HS-27A (cell line): ENCODE data around the gene DBNDD1.
"Not testable (repeated sequence)": the region's sequence is repeated elsewhere in the genome, so short reads cannot be mapped to it uniquely, and the experiment has no call there.

Source experiments
- DNase-seq: peaks from one replicate; pipeline ENCODE4 v3.0.0-alpha.2; 2012; ENCODE audit warnings: low read depth, missing footprints

The DBNDD1 gene, protein sequence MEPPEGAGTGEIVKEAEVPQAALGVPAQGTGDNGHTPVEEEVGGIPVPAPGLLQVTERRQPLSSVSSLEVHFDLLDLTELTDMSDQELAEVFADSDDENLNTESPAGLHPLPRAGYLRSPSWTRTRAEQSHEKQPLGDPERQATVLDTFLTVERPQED

DNA sequence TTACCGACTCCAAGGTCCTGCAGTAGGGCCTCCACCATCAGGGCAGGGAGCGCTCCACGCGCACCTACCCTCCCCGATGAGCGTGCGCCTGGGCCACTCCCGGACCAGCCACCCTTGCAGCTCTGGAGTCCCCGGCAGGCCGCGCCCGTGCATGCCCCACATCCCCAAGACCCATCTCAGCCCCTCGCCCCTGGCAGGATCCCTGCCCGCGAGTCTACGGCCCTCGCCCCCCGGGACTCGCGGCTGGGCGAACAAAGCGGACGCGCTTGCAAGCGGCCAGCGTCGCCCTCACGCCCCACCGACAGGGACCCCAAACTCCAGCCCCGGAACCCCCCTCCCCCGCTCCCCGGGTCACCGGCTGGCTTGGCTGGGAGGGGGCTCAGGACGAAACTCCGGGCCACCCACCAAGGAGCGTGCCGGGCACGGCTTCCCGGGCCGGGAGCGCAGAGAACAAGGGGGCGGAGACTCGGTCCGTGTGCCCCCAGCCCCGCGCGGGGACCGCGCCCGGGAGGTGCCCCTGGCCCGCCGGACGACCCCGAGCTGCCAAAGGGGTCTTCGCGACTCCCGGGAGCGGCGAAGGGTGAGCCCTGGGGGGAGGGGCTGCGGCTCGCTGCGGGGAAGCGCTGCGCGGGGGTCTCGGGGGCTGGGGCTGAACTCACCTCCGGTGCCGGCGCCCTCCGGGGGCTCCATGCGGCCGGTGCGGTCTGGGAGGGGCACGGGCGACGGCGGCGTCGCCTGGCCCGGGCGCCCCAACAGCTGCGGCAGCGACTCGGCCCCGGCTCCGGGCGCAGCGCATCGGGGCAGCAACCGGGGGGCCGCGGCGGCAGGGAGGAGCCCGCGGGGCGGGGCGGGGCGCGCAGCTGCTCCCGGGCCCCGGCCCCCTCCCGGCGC lies at the start of gene DBNDD1:
Gene DBNDD1, minus strand, starts transcription at position 805 of the 891 bp plus-strand sequence. Its CDS starts 115 bp downstream, at position 690.
- no peak for DNase-seq

DNA sequence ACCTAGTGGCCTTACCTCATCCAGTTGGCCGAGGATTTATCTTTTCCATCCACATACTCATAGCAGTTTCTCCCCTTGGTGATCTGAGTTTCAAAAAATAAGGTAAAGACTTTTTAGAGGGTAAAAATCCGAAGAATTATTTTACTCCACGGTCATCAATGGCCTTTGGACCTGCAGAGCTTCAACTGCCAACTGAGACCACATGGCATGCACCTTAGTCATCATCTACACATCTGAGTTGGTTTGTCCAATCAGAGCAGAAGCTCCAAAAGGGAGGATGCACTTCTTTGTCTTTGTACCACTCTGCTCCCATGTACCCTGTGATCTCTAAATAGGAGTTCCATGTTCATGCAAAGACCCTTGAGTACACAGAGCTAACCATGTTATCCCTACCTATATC lies 42.2 kb upstream of the DBNDD1 start:
- DNase-seq, result no peak

DNA sequence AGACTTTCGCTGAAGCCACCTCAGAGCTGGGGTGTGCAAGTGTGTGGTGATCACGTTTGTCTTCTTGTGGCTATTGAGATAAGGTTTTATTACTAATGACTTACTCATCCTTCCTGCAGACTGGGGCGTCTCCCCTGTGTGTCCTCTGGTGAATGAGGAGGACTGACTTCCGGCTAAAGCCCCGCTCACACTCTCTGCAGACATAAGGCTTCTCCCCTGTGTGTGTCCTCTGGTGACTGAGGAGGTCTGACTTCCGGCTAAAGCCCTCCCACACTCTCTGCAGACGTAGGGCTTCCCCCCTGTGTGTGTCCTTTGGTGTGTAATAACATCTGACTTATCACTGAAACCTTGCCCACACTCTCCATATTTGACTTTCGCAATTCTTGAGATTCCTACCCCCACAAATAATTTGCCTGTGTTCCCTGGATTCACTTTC lies 38.5 kb upstream of the DBNDD1 start:
- DNase-seq, result no peak

DNA sequence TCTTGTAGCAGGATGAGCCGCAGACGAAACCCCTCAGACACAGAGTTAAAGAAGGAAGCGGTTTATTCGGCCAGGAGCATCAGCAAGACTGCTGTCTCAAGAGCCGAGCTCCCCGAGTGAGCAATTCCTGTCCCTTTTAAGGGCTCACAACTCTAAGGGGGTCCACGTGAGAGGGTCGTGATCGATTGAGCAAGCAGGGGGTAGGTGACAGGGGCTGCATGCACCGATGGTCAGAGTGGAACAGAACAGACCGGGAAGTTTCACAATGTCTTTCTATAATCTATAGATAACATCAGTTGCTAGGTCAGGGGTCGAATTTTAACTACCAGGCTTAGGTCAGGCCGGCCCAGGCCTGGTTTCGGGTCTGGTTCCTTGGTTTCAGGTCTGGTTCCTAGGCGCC lies 37.3 kb upstream of the DBNDD1 start:
- DNase-seq, result not testable (repeated sequence)

DNA sequence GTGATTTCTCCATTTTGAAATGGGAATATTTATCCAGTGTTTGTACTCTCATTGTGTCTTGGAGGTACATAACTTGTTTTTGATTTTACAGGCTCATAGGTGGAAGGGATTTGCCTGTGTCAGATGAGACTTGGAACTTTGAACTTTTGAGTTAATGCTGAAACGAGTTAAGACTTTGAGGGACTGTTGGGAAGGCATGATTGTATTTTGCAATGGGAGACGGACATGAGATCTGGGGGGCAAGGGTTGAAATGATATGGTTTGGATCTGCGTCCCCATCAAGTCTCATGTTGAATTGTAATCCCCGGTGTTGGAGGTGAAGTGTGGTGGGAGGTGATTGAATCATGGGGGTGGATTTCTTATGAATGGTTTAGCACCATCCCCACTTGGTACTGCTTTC lies 36.1 kb upstream of the DBNDD1 start:
- DNase-seq, result no peak

DNA sequence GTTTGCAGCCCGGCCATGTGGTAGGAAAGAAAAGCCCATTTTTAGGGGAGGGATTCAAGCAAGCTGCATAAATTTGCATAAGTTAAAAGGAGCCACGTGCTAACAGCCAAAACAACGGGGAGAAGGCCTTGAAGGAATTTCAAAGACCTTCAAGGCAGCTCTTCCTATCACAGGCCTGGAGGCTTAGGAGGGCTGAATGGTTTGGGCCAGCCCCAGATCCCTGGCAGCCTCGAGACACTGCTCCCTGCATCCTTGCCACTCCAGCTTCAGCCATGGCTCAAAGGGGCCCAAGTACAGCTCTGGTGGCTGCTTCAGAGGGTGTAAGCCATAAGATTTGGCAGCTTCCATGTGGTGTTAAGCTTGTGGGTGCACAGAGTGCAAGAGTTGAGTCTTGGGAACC lies 35.3 kb upstream of the DBNDD1 start:
- DNase-seq, result no peak

DNA sequence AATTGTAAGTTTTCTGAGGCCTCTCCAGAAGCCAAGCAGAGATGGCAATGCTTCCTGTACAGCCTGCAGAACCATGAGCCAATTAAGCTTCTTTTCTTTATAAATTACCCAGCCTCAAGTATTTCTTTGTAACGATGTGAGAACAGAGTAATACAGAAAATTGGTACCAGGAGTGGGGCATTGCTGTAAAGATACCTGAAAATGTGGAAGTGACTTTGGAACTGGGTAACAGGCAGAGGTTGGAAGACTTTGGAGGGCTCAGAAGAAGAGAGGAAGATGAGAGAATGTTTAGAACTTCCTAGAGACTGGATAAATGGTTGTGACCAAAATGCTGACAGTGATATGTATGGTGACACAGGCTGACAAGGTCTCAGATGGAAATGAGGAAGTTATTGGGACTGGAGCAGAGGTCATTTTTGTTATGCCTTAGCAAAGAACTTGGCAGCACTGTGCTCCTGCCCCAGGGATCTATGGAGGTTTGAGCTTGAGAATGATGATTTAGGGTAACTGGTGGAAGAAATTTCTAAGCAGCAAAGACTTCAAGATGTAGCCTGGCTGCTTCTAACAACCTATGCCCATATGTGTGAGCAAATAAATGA lies 34.7 kb upstream of the DBNDD1 start:
- no peak for DNase-seq

DNA sequence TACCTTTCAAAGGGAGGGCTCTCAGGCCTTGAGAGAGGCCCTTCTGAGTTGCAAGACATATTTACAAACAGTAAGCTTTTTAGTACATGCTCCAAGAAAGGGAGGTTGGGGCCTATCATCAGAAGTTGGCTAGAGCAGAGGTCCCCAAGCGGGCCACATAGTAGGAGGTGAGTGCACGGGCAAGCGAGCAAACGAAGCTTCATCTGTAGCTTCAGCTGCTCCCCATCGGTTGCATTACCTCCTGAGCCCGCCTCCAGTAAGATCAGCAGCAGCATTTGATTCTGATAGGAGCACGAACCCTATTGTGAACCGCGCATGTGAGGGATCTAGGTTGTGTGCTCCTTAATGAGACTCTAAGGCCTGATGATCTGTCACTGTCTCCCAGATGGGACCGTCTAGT lies 31.7 kb upstream of the DBNDD1 start:
- DNase-seq, result no peak

DNA sequence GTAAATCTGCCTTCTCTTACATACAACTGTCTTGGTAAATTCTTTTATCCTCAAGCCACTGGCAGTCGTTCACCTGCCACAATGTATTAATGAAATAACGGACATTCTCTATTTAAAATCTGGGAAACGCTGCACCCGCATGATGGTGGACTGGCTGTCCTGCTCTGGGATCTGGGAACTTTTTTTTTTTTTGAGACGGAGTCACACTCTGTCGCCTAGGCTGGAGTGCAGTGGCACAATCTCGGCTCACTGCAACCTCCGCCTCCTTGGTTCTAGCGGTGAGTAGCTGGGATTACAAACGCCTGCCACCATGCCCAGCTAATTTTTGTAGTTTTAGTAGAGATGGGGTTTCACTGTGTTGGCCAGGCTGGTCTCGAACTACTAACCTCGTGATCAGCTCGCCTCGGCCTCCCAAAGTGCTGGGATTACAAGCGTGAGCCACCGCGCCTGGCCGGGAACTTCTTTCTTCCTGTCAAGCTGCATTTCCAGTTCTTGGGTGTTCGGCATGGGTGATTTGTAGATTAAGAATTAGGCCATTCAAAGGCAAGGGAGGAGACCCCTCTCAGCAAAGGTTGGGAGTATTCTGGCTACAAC lies 29.6 kb upstream of the DBNDD1 start:
- no peak for DNase-seq

DNA sequence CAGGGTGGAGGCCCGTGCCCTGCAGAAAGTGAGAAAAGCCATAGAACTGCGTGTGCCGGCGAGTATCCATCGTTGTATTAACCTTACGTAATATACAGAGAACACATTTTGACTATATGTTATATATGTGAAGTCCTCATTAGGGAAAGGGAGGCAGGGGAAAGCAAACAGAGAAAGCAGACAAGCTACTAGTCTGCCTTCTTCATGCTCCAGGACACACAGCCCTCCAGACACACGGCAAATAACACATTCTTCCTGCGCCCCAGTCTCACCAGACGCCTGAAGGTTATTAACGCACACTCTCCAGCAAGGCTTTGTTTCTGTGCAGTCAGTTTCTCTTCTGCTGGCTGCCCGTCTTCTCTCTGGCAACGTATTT lies 29.1 kb upstream of the DBNDD1 start:
- DNase-seq, result no peak

DNA sequence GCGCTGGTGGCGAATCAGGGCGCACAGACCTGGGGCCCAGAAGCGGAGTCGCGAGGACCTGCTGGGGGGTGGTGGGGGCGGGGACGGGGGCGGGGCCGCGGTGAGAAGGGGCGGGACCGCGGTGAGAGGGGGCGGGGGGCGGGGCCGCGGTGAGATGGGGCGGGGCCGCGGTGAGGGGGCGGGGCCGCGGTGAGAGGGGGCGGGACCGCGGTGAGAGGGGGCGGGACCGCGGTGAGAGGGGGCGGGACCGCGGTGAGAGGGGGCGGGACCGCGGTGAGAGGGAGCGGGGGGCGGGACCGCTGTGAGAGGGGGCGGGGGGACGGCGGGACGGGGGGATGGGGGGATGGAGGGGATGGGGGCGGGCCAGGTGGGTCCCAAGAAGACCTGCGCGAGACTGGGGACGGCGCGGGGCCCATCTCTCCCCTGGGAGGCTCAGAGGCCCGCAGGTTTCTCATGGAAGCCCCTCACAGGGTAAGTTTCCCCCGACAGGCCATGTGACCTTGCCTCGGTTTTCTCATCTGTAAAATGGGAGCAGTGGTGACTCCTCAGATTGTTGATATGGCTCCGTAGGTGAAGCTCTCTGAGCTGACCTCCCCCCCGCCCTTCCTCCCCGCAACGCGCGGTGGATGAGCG lies 28.6 kb upstream of the DBNDD1 start:
- DNase-seq, result no peak

DNA sequence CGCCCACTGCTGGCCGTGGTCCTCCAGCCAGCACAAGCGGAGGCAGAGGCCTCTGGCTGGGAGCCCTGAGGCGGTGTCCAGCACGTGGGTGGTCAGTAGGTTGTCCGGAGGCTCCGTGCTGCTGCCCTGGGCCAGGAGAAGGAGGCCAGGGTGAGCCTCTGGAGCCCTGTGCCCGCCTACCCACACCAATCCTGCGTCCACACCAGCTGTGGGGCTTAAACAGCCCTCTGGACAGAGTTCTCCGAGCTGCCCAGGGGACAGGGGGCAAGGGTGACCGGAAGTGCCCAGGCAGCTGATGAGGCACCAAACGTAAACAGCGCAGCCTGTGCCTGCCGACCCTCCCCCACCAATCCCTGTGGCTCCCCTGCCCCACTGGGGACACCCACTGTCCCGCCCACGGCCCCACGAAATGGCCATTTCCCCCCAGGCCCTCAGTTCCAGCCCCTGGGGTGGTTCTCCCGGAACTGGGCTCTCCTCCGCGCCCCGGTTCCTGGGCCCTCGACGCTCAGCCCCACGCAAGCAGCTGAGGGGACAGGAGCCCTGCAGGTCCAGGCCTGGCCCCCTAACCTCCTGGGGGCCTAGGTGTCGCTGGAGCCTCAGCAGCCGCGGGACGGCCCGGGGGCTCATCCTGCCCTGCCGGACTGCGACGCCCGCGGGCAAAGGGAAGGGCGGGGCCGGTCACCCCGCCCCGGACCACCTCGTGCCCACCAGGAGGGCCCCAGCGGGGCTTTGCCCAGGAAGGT lies 27.9 kb upstream of the DBNDD1 start:
- no peak for DNase-seq

DNA sequence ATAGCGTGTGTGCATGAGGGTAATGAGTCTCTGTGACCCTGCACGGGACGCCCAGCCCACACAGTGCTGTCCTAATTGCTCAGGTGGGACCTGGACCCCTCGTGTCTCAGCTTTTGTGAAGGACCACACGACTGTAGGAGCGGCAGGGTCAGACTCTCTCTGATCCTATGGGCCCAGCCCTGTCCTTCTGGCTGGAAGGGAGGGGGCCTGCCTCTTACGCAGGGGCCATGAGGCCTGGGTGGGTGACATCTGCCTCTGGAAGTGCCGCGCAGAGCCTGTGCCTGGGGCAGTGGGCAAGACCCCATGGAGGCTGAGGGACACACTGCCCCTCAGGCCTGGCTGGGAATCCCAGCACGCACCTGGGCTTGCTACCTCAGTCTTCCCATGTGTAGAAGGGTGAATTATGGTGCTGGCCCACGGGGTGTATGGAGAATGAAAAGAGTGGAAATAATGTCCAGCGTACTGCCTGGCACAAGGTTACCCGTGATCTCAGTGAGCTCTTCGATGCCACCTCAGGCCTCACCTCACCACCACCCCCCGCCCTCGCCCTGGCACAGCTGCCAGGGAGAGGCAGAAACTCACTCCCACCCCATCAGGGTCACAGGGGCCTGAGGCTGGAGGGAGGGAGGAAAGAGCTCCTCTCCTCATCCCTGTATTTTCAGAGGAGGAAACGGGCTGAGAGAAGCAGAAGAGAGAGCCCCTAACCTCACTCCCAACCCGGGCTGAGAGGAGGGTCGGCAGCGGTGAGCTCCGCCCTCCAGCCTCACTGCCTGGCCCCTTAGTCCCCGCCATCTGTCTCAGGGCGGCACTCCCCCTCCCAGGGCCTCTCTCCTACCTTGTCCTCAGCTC lies 27.1 kb upstream of the DBNDD1 start:
- no peak for DNase-seq

DNA sequence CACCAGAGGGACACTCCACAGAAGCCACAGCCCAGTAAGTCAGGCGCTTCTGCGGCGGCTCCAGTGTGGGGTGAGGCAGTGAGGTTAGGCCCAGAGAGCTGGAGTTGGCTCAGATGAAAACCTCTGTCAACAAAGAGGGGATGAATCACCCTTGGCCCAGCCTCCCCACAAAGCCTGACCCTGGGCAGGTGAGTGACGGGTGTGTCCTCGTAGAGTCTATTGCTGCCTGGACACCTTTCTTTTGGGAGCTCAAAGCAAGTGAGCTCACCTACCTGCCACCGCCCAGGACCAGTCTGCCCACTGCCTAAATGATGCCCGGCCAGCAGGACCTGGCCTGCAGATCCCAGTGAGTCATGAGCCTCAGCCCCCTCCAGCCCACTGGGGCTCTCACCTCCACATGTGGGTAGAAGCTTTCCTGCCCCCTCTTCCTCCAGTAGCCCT lies 24.9 kb upstream of the DBNDD1 start:
- no peak for DNase-seq

DNA sequence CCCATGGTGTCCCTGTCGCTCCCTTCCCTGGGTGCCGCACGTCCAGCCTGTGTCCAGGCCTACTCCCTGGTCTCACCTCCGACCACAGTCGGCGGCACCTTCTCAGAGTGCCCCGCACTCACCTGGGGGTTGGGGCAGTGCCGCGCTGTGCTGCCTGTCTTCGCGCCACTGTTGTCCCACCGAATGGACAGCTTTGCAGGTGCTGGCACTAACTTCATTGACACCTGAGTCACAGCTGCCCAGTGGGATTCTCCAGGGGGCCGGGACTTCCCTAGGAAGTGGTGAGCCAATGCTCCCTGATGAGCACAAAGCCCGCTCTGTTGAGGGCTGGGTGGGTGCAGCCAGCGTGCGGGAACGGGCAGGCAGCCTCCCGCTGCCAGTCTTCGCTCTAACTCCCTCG lies 24.3 kb upstream of the DBNDD1 start:
- DNase-seq, result no peak

DNA sequence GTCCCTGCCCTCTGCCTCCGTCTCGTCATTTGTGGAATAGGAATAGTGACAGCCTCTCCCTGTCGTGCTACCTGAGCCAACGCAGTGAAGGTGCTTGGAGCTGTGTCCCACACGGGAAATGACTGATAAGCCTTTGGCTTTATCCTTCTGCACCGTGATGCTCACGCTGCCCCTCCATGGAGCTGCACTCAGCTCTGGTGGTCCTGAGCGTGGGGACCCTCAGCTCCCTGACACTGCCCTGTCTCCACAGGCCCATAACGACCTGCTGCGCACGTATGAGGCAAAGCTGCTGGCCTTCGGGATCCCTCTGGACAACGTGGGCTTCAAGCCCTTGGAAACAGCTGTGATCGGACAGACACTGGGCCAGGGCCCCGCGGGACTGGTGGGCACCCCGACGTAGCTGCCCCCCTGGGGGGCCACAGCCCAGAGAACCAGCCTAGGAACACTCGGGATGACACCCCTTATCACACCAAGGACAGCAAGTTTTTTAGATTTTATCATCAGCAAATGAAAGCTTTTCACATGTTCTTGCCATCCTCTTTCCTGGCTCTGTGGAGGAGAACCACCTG lies 23.8 kb upstream of the DBNDD1 start:
- no peak for DNase-seq

DNA sequence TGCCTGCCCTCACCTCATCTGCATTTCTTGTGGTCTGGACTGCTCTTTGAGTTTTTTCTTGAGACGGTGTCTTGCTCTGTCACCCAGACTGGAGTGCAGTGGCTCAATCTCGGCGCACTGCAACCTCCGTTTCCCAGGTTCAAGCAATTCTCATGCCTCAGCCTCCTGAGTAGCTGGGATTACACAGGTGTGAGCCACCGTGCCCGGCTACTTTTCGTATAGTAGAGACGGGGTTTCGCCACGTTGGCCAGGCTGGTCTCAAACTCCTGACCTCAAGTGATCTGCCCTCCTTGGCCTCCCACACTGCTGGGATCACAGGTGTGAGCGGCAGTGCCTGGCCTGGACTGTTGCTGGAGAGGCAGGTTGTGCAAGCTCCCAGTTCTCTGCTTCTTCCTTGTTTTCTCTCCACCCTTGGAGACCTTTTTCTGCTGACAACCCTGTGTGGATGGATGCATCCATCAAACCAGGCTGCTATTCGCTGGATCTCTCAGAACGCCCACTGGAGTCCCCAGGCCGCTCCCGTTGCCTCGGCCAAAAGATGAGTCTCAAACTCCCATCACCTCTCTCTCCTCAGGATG lies 22.7 kb upstream of the DBNDD1 start:
- no peak for DNase-seq

DNA sequence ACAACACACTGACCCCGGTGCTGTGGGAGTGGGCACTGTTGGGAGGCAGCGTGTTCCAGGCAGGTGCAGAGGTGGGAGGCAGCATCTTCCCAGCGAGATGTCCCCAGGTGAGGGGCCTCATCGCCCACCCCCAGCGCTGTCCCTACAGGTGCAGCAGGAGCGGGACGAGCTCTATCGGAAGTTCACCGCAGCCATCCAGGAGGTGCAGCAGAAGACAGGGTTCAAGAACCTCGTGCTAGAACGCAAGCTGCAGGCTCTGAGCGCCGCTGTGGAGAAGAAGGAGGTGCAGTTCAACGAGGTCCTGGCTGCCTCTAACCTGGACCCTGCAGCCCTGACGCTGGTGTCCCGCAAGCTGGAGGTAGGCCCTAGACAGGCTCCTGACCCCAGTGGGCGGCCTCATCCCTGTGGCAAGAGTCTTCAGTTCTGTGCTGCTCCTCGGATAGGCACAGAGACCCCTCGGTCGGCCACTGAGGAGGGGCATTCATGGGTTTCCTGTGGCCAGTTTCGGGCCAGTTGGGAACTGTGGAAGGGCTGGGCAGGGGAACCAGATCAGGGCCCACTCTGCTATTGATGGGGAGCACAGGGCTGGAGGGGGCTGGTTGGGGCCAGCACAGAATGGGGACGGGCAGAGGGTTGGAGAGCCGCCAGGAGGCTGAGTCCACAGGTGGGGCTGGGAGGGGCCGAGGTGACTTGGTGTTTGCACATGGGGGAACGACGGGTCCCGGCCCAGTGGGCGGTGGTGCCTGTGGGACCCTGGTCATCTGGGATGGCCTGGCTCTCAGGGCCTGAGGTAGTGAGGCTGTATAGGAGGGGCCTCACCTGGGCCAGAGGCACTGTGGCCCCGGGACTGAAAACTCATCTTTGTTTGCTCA lies 21.1 kb upstream of the DBNDD1 start:
- DNase-seq, result no peak

DNA sequence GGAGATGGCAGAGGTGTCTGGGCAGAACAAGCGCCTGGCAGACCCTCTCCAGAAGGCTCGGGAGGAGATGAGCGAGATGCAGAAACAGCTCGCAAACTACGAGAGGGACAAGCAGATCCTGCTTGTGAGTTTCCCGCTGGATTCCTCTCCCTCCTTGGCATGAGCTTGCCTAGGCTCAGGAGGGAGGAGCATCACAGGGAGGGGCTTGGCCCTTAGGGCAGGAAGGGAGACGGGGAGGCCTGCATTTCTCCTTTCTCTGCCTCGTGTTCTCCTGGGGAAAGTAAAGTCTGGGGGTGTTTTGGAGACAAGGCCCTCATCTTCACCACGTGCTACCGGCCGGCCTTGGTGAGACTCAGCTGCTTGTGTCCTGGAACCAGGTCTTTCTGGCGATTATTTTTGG lies 18.0 kb upstream of the DBNDD1 start:
- DNase-seq, result no peak
